SU-DHL-6 (cell line): Measurements from ENCODE around the gene PPIG.

Experiments
- CTCF ChIP-seq: fragments of 200-600 bp; sonication (generic); IDR thresholded peaks from one replicate; pipeline ENCODE4 v1.5.1; 2017; ENCODE audit warnings: antibody characterized with exemption, mild to moderate bottlenecking, low read length, moderate library complexity; ENCODE audit not compliant: insufficient read depth, poor library complexity, severe bottlenecking
- EZH2phosphoT487 ChIP-seq: fragments of 200-600 bp; sonication (generic), shearing (Covaris generic); conservative IDR thresholded peaks from 2 replicates; pipeline ENCODE4 v1.6.1; 2018; ENCODE audit warnings: mild to moderate bottlenecking, antibody characterized with exemption, low read length, moderate library complexity, mixed read lengths

- TF ChIP-seq CTCF (no peak), EZH2phosphoT487 (no peak)
These were observed 92.2 kb downstream of the PPIG start for GRCh38 chr2:169676357-169676756.
